HG03521 (cell line): Measurements from ENCODE around the gene ZDHHC13.
"Not testable (repeated sequence)": the region's sequence is repeated elsewhere in the genome, so short reads cannot be mapped to it uniquely, and the experiment has no call there.

ENCODE experiments used
- ATAC-seq: cut with Tn5 transposase; IDR thresholded peaks from one replicate; pipeline ENCODE4 v1.9.1; 2021; ENCODE audit warnings: mild to moderate bottlenecking, moderate library complexity; ENCODE audit not compliant: unreplicated experiment

Gene ZDHHC13

DNA sequence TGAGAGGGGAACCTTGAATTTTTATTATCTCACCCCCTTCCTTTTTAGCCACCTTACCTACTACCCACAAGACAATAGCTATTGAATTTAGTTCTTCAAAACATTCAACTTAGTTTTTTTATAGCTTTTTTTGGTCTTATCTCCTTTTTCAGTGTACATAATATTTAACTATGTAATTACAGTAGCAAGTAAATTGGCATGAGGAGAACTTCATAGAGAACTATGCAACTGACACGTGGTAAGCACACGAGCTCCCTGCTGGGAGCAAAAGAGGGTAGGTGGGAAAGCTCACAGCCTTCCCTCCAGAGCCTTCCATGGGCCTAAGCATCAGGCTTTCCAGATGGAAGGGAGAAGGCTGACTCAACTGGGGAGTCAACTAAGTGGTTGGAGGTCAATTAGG lies 22.1 kb upstream of the ZDHHC13 start:
- ATAC-seq, result no peak

DNA sequence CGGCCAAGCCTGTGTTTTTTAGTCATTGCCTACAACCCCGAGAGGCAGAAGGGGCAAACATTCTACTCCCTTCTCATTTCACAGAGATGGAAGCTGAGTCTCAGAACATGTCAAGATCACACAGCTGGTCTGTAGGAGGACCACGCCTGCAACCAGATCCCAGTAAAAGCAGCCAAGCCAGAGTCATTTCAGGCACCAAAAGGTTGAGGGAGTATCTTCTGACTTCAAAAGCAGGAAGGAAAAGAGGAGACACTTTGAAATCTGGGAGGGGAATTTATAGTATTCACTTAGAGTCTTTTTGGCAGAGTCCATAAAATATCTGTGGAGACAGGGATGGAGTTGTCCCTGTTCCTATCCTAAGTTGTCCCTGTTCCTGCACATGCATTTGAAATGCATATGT lies 17.9 kb upstream of the ZDHHC13 start:
- ATAC-seq, result no peak

DNA sequence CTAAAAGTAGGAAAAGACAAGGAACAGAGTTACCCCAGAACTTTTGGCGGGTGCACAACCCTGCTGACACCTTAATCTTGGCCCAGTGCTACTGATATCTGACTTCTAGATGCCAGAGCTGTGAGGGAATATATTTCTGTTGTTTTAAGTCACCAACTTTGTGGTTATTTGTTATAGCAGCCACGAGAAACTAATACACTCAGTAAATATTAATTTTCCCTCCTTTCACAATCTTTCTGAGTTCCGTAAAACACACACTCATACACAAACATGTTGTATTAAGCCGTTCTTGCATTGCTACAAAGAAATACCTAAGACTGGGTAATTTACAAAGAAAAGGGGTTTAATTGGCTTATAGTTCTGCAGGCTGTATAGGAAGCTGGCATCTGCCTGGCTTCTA lies 16.1 kb upstream of the ZDHHC13 start:
- no peak for ATAC-seq

DNA sequence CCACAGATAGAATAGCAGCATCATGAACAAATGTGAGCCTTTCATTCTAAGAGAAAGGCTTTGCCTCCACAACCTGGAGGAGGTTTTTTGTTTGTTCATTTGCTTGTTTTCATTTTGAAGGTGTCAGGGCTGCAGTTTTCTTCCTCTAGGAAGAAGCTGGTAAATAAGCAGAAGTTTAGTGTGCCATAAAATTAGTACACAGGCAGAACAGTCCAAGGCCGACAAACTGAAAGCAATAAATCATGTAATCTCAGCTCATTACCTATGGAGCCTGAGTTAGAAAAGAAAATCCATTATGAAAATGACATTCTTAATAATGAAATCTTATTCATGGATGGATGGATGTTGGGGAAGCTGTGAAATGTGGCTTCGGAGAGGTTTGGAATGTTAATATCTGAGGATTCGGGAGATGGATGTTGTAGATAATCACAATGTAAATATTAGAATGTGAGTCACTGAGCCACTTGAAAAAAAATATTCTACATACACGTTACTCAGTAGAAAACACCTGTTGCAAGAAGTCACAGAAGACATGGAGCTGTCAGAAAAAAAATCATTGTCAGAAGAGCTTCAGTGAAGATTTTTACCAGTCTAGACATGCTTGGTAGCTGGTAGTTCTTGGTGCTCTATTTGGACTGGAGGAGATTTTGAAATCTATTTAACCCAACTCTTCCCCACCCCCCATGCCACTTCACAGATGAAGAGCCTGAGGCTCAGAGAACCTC lies 15.0 kb upstream of the ZDHHC13 start:
- no peak for ATAC-seq

DNA sequence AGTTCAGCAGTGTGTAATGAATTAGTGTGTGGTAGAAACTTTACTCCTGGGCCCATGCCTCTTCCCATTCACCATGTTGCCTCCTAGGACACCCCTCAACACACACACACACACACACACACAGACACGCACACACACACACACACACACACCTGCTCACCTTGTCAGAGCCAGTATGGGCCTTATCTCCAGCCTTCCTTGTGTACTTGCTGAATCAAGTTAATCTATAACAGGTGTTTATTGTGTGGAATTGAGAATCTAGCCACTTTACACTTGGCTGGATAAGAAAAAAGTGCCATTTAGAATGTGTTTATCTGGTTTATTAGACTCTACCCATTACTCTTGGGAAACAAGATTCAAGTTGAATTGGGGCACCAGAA lies 14.5 kb upstream of the ZDHHC13 start:
- no peak for ATAC-seq

DNA sequence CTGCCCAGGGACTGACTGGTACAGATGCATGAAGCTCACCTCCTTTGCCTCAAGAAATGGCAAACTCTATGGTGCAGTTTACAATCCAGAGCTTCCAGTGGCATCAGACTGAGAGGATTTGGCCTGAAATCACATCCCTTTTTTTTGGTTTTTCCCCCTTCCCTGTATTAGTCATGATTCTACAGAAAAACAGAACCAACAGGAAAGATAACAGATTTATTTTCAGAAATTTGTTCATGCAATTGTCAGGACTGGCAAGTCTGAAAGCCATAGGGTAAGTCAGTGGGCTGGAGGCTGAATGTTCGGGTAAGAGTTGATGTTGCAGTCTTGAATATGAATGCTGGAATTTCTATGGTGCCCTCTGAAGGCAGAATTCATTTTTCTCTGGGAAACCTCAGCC lies 12.0 kb upstream of the ZDHHC13 start:
- ATAC-seq, result no peak

DNA sequence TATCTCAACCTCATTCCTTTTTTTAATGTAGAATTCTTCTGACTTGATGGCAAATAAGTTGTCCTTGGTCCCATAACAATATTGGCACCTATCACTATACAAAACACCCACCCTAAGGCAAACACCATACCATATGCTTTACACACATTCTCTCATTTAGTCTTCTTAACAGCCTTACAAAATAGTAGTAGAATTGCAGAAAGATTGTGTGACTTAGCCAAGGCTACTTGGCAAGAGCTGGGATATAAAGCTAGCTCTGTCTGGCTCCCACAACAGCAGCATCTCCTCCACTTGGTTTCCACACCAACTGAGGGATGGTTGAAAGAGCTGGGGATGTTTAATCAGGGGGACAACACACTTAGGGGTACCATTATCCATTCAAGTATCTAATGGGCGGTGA lies 9.8 kb upstream of the ZDHHC13 start:
- no peak for ATAC-seq

DNA sequence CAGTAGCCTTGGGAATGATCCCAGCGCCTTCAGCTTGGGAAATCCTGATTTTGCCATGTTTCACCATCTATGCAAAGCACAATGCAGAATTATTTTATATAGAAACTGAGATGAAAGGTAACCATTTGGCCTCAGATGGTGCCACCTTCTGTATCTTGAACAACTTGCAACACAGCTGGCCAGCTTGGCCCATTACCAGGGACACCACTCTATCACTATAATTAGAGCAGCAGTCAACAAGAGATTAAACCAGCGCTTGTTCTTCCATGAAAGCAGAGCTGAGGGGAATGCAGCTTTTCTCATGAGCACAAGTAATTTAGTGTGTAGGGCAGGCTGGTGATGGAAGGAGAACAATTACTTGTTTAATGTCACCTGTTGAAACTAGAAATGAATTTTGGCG lies 6.7 kb upstream of the ZDHHC13 start:
- no peak for ATAC-seq

DNA sequence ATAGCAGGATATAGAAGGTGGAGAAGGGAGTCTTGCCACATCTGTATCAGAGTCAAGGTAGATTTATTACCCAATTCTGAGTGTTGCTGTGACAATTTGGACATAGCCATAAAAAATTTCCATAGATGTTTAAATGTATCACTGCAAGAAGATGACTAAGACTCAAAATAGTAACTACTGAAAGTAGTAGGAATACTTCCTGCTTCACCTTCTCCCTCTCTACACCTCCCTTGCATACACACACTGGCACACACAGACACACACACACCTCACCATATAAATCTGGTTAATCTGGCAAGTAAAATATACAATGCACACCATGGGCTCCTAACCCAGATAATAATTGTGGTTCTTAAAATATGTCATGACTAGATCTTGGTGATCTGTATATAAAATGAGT lies 5.2 kb upstream of the ZDHHC13 start:
- no peak for ATAC-seq

DNA sequence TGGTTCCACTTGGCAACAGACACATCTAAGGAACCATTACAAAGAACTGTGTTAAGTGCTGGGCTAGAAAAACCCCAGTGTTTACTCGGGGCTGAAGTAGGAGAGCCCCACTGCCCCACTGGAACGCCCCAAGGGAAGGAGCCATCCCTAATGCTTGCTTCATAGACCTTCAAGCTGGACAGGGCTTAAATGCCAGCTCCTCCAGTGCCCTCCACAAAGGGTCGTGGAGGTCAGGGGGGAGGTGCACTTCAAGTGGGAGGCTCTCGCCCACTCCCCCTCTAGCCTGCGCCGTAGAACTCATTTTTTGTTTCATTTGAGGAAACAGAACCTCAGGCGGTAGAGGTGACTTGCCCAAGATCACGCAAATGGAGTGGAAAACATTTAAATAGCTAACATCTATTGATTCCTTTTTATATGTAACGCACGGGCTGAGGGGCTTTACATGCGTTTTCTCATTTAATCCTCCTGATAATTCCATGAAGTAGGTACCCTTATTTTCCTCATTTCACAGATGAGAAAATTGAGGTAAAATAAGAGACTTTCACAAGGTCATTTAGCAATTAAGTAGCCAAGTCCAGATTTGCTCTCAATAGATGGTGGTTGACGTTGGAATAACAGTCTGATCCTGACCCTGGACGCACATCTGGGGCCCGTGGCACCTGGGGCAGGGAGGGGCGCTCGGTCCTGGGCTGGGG lies 545 bp upstream of the ZDHHC13 start:
- no peak for ATAC-seq

DNA sequence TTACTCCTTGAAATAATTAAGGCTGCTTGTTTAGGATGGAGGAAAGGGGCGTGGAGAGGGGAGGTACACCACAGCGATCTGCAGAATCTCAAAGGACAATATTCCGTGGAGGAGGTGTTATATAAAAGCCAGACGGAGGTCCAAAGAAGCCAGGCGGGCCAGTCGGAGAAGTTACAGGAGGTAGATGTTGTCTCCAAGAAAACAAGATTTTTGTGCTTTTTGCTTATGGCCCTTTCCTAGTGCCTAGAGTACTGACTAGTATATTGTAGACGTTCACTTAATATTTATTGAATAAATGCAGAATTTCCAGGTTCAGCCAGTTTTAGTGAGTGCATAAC lies 761 bp downstream of the ZDHHC13 start:
- ATAC-seq, result no peak

DNA sequence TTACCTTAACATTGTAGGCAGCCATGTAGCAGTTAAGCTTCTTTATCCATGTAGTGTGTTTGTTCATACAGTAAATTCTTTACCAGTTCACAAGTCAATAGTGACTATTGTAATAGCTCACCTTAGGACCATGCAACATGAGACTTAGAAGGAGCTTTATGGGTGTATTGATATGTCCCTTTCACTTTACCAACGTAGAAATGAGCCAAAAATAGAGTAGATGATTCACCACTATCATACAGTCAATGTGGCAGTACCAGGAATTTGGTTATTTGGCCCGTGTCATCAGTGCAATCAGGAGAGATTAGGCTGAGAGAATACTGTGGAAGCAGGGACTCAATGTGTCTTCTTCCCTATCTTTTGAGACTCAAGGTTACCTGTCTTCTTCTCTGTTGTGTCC lies 4.7 kb downstream of the ZDHHC13 start:
- no peak for ATAC-seq

DNA sequence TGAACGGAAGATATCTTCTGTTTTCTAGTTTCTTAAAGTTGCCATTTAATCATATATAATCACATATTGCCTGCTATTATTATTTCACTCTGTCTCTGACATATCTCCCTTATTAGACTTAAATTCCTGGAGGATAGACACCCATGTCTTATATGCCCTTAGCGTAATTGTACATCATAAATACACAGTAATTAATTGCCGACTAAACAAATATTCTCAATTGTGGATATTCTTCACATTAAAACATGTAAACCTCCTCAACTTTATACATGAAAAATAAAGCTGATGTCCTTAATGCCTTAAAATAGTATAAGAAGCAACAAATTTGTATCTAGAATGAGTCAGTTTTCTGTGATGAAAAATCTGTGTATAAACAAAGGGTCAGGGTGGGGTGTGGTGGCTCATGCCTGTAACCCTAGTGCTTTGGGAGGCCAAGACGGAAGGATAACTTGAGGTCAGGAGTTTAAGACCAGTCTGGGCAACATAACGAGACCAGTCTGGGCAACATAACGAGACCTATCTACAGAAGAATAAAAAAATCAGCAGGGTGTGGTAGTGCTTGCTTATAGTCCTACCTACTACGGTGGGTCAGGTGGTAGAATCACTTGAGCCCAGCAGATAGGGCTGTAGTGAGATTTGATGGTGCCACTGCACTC lies 6.1 kb downstream of the ZDHHC13 start:
- ATAC-seq, result no peak

DNA sequence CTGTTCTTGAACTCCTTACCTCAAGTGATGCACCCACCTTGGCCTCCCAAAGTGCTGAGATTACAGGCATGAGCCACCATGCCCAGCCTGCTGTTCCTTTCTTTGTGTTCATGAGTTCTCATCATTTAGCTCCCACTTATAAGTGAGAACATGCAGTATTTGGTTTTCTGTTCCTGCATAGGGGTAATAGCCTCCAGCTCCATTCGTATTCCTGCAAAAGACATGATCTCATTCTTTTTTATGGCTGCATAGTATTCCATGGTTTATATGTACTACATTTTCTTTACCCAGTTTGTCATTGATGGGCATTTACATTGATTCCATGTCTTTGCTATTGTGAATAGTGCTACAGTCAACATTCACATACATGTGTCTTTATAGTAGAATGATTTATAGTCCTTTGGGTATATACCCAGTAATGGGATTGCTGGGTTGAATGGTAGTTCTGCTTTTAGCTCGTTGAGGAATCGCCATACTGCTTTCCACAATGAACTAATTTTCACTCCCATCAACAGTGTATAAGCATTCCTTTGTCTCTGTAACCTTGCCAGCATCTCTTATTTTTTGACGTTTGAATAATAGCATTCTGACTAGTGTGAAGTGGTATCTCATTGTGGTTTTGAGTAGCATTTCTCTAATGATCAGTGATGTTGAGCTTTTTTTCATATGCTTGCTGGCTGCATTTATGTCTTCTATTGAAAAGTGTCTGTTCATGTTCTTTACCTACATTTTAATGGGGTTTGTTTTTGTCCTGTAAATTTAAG lies 9.8 kb downstream of the ZDHHC13 start:
- ATAC-seq, result not testable (repeated sequence)

DNA sequence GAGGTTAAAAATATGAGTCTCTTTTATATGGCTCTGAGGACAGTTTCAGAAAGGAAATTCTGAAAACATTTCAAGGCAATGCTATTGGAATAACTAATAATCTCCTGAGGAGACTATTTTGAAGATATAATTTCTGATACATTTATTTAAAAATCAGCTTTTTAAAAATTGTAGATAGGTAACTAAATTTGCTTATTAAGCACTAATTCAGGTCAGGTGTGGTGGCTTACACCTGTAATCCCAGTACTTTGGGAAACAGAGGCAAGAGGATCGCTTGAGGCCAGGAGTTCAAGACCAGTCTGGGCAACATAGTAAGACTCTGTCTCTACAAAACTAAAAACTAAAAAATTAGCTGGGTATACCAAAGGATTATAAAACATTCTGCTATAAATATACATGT lies 17.0 kb downstream of the ZDHHC13 start:
- no peak for ATAC-seq

DNA sequence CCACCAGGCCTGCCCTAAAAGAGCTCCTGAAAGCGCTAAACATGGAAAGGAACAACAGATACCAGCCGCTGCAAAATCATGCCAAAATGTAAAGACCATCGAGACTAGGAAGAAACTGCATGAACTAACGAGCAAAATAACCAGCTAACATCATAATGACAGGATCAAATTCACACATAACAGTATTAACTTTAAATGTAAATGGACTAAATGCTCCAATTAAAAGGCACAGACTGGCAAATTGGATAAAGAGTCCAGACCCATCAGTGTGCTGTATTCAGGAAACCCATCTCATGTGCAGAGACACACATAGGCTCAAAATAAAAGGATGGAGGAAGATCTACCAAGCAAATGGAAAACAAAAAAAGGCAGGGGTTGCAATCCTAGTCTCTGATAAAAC lies 19.9 kb downstream of the ZDHHC13 start:
- ATAC-seq, result not testable (repeated sequence)

DNA sequence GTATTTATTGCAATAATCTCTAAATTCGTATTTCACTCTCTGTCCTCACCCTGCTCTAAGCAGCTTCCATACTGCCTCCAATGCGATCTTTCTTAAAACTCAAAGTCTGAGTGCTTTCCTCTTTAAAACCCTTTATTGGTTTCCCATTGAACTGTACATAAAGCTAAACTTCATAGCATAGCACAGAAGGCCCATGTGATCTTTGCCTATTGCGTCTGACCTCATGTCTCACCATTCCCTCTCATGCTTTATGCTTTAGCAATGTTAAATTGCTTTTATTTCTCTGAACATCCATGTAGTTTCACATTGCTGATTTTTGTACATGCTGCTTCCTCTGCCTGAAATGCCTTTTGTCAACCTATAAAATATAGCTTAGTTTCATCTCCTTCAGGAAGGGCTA lies 28.4 kb downstream of the ZDHHC13 start:
- no peak for ATAC-seq

DNA sequence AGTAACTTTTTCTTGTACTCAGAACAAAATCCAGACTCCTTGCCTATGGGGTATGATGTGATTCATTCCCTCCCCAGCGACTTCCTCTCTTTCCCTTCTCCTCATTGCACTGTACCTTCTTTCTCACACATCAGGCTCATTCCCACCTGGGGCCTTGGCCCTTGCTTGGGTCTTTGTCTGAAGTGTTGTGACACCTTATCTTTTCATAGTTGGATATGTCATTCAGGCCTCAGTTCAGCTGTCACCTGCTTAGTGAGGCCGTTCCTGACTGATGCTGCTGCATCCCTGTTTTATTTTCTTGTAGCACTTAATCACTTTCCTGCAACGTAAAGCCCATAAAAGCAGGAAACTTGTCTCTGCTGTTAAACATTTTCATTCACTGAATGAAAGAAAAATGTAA lies 39.9 kb downstream of the ZDHHC13 start:
- ATAC-seq, result no peak

DNA sequence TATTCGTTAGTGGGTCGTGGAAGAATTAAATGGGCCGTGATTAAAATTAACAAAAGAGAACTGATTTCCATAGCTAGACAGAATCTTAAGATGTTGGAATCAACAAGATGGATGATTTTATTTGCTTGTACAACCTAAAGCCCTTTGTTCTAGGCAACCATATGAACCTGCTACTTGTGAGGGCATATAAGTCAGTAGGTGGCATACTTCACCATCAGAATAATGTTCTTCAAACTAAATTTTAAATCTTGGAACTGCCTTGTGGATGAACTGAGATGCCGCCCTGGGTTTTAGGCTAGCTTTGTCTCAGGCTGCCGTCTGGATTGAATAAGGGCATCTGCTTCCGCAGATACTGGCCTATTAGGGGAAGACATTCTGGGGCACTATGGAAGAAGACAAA lies 43.9 kb downstream of the ZDHHC13 start:
- ATAC-seq, result no peak

DNA sequence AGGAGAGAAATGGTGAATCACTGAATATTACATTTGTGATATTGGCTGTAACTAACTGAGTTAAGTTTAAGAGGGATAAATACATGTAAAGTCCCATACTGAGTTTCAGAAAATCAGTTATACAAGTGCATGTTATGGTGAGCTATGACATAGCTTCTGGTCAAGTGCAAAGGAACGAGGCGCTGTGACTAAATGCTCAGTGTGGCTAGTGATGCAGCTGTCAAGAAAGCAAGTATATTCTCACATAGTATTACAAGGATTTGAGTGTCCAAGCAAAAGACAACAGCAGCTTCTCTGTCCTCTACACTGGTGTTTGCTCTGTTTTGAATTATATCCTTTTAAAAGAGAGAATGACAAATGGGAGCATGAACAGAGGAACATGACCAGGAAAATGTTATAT lies 44.7 kb downstream of the ZDHHC13 start:
- no peak for ATAC-seq

DNA sequence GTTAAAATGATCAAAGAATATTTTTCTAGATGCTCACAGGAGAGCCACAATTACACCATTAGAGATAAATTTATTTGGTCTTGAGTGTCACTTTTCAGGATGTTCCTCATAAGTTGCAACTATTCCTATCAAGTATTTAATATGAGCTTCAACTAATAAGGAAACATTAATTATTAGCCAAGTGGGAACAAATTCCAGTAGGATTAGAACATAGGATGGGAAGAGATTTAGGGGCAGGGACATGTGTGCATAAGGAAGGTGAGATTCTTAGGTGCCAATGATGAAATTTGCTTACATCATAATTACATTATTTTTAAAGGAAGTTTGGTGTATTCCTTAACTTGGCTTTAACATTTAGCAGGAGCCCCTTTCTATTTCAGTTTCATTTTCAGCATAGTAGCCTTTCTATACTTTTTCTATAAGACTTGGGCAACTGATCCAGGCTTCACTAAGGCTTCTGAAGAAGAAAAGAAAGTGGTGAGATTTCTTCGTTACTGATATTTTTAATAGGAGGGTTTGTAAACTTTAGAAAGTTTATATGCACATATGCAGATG lies 46.1 kb downstream of the ZDHHC13 start:
- no peak for ATAC-seq
